ENCODE data around the gene TSPO. TPM values are rescaled to one million over a fixed set of nuclear protein-coding genes. Genes with fewer than 3 reads are reported as not detected.
"Not testable (repeated sequence)": the region's sequence is repeated elsewhere in the genome, so short reads cannot be mapped to it uniquely, and the experiment has no call there.

Gene TSPO
- polyA plus RNA-seq (2011; rRNA removed): 250 and 313 TPM in 2 replicates
- polyA minus RNA-seq (2011; rRNA and poly(A)+ RNA removed): 40.0 and 55.3 TPM in 2 replicates

- no peak for DNase-seq (ENCODE audit: low read depth)
- ChIA-PET CTCF (interaction anchor here (1.0 to 1.3 kb wide), 2 partner anchors 9 to 13 kb away, joined by 3 to 4 read pairs; partner anchors contain the start of gene MCAT), POLR2A (interaction anchor here (0.5 kb wide), 1 partner anchor 10 kb away, joined by 9 read pairs; no protein-coding TSS in a partner anchor)
- TF ChIP-seq CTCF (IDR thresholded peaks at IDR 0.05; ENCODE audit: insufficient read depth, low read depth, low read length): peak; percentile 13; the same call in 1 of the 2 replicates
- H3K4me3 ChIP-seq (ENCODE audit: low read depth, low read length): peak within 1 kb of the TSS; percentile 92
- peaks cover 2% of the 10 kb centered on the region for H3K36me3 ChIP-seq (ENCODE audit: control insufficient read depth, insufficient read depth, low read length)
- no peaks in the 10 kb centered on the region for H3K27me3 ChIP-seq (ENCODE audit: control insufficient read depth, insufficient read depth, low read length)
These were observed at the start of gene TSPO for GRCh38 chr22:43151251-43152002. Gene TSPO, plus strand, starts transcription at chr22:43151559. Its CDS starts 7,680 bp downstream, at chr22:43159239.

GRCh38 chr22:43104056-43104625, 47.2 kb upstream of the TSPO start:
- H3K4me3 ChIP-seq (ENCODE audit: low read depth, low read length); H3K36me3 ChIP-seq (ENCODE audit: control insufficient read depth, insufficient read depth, low read length); POLR2A ChIA-PET; H3K27me3 ChIP-seq (ENCODE audit: control insufficient read depth, insufficient read depth, low read length); DNase-seq (ENCODE audit: low read depth); CTCF ChIA-PET: not testable (repeated sequence)

GRCh38 chr22:43104950-43105349, 46.4 kb upstream of the TSPO start:
- H3K4me3 ChIP-seq (ENCODE audit: low read depth, low read length); CTCF ChIA-PET; DNase-seq (ENCODE audit: low read depth); H3K36me3 ChIP-seq (ENCODE audit: control insufficient read depth, insufficient read depth, low read length); H3K27me3 ChIP-seq (ENCODE audit: control insufficient read depth, insufficient read depth, low read length); POLR2A ChIA-PET: not testable (repeated sequence)

GRCh38 chr22:43106302-43106701, 45.1 kb upstream of the TSPO start:
- TF ChIP-seq CTCF (IDR thresholded peaks at IDR 0.05; ENCODE audit: insufficient read depth, low read depth, low read length): no peak
- ChIA-PET CTCF (no interaction called here), POLR2A (interaction anchor here (0.5 kb wide), 1 partner anchor 269 kb away, joined by 3 read pairs; no protein-coding TSS in a partner anchor)
- H3K27me3 ChIP-seq (ENCODE audit: control insufficient read depth, insufficient read depth, low read length): peaks cover 20% of the 10 kb centered on the region
- H3K4me3 ChIP-seq (ENCODE audit: low read depth, low read length): no peak overlapping the region
- DNase-seq (ENCODE audit: low read depth): no peak
- H3K36me3 ChIP-seq (ENCODE audit: control insufficient read depth, insufficient read depth, low read length): no peaks in the 10 kb centered on the region

DNA sequence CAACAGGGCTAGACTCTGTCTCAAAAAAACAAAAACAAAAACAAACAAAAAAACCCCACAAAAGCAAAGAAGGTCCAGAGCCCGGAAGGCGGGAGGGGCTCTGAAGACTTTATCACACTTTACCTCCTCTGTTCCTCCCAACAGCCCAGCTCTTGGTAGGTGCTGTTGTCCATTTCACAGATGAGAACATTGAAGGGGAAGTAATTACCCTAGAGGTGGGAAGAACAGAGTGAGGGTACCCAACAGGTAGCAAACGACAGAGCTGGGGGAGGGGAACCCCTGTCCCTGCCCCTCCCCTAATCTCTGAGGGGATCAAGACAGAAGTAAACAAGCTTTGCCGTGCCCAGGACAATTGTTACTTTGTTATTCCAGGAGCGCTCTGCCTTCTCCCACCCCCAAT, 41.8 kb upstream of the TSPO start:
- no peak overlapping the region for H3K4me3 ChIP-seq (ENCODE audit: low read depth, low read length)
- POLR2A ChIA-PET: no interaction called here
- TF ChIP-seq CTCF (IDR thresholded peaks at IDR 0.05; ENCODE audit: insufficient read depth, low read depth, low read length): no peak
- peaks cover 34% of the 10 kb centered on the region for H3K27me3 ChIP-seq (ENCODE audit: control insufficient read depth, insufficient read depth, low read length)
- CTCF ChIA-PET: interaction anchor here (1.7 kb wide), 1 partner anchor 27 kb away, joined by 5 read pairs; no protein-coding TSS in a partner anchor
- DNase-seq (ENCODE audit: low read depth): no peak
- no peaks in the 10 kb centered on the region for H3K36me3 ChIP-seq (ENCODE audit: control insufficient read depth, insufficient read depth, low read length)

DNA sequence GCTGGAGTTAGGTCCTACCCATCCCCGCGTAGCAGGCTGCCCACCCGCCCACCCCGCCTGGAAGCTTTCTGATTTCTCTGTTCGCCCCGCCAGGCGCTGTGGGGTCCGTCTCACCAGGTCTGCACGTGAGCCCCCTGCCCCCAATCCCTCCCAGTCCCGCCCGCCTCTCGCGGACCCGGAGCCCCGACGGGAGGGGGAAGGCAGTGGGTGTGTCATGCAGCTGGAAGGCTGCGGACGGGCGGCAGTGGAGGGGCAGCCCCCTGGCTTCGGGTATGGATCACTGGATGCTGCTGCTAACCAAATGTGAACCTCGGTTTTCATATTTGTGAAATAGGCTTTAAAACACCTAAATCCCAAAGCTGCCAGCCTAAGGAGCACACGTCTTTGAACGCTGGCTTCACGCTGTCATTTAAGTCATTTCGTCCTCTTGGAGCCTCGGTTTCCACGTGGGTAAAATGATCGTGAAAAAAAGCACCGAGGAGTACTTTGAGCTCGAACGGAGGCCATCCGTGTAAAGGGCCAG, 41.4 kb upstream of the TSPO start:
- DNase-seq (ENCODE audit: low read depth): no peak
- peaks cover 39% of the 10 kb centered on the region for H3K27me3 ChIP-seq (ENCODE audit: control insufficient read depth, insufficient read depth, low read length)
- no peak for TF ChIP-seq CTCF (IDR thresholded peaks at IDR 0.05; ENCODE audit: insufficient read depth, low read depth, low read length)
- ChIA-PET POLR2A (no interaction called here), CTCF (interaction anchor here (1.7 kb wide), 1 partner anchor 27 kb away, joined by 5 read pairs; no protein-coding TSS in a partner anchor)
- H3K4me3 ChIP-seq (ENCODE audit: low read depth, low read length): peak overlapping the region; percentile 24; the same call in 1 of the 2 replicates
- no peaks in the 10 kb centered on the region for H3K36me3 ChIP-seq (ENCODE audit: control insufficient read depth, insufficient read depth, low read length)

All from BJ (cell line).